ENCODE results near the gene ADRB2.

DNA sequence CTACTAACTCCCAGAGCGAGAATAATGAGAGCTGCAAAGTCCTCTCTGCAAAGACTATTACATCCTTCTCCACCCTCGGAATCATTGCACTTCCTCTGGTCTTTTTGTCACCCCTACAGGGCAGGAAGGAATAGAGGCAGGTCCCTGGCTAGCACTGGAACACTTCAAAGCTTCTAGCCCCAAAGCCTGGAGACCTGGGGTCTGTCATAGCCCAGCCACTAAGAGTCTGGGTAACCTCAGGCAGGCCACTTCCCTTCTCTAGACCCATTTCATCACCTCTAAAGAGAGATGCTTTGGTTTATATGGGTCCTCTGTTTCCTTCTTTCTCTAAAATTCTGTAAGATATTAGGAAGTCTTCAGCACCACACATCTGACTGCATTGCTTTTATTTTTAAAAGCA, 6.7 kb downstream of the ADRB2 start:
- TF ChIP-seq EZH2 (IDR thresholded peaks at IDR 0.05; ENCODE audit: insufficient read depth, low read length) = no peak
- TF ChIP-seq, protein P1, sequence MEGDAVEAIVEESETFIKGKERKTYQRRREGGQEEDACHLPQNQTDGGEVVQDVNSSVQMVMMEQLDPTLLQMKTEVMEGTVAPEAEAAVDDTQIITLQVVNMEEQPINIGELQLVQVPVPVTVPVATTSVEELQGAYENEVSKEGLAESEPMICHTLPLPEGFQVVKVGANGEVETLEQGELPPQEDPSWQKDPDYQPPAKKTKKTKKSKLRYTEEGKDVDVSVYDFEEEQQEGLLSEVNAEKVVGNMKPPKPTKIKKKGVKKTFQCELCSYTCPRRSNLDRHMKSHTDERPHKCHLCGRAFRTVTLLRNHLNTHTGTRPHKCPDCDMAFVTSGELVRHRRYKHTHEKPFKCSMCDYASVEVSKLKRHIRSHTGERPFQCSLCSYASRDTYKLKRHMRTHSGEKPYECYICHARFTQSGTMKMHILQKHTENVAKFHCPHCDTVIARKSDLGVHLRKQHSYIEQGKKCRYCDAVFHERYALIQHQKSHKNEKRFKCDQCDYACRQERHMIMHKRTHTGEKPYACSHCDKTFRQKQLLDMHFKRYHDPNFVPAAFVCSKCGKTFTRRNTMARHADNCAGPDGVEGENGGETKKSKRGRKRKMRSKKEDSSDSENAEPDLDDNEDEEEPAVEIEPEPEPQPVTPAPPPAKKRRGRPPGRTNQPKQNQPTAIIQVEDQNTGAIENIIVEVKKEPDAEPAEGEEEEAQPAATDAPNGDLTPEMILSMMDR (IDR thresholded peaks at IDR 0.05; ENCODE audit: insufficient read depth, low read depth, low read length) = no peak

All from astrocyte (in vitro differentiated cells and primary cell).